Activated naive CD4-positive, alpha-beta T cell treated with anti-CD3 and anti-CD28 coated beads for 36 hours (primary cell): ENCODE results near the gene OSBPL8. TPM values are rescaled to one million over a fixed set of nuclear protein-coding genes. Genes with fewer than 3 reads are reported as not detected.
A peak's percentile ranks its signal among the peaks of the same experiment; 100 is the strongest.

ENCODE experiments used
- CTCF ChIA-PET: fragments of 350-600 bp; sonication (Branson Sonifier 250); formaldehyde crosslinking; loops from one replicate; lab custom pipeline; 2021; ENCODE audit warnings: antibody characterized with exemption; lab: Charles Lee
- DNase-seq: peaks from one replicate; pipeline ENCODE4 v3.0.0-alpha.2; 2020
- H3K27ac Mint-ChIP-seq: one replicate; pipeline ENCODE4 v1.8.0; 2021; ENCODE audit warnings: mild to moderate bottlenecking, mixed read lengths
- H3K27me3 Mint-ChIP-seq: one replicate; pipeline ENCODE4 v1.8.0; 2021; ENCODE audit warnings: low read depth, mixed read lengths
- H3K36me3 Mint-ChIP-seq: one replicate; pipeline ENCODE4 v1.8.0; 2021; ENCODE audit warnings: low read depth, mixed read lengths
- H3K4me1 Mint-ChIP-seq: one replicate; pipeline ENCODE4 v1.8.0; 2021; ENCODE audit warnings: low read depth, mixed read lengths
- H3K4me3 Mint-ChIP-seq: one replicate; pipeline ENCODE4 v1.8.0; 2021; ENCODE audit warnings: mild to moderate bottlenecking, moderate library complexity, mixed read lengths
- H3K9me3 Mint-ChIP-seq: one replicate; pipeline ENCODE4 v1.8.0; 2021; ENCODE audit warnings: mixed read lengths
- intact Hi-C: fragments of 100-400 bp; cut with micrococcal nuclease; formaldehyde crosslinking; loops from one replicate; pipeline ENCODE4 v1.15.1; 2023
- total RNA-seq, 2 experiments: library from RNA; stranded (reverse); gene quantifications; one replicate each; pipeline ENCODE4 v1.2.3, GENCODE V29; 2021

OSBPL8 gene, protein sequence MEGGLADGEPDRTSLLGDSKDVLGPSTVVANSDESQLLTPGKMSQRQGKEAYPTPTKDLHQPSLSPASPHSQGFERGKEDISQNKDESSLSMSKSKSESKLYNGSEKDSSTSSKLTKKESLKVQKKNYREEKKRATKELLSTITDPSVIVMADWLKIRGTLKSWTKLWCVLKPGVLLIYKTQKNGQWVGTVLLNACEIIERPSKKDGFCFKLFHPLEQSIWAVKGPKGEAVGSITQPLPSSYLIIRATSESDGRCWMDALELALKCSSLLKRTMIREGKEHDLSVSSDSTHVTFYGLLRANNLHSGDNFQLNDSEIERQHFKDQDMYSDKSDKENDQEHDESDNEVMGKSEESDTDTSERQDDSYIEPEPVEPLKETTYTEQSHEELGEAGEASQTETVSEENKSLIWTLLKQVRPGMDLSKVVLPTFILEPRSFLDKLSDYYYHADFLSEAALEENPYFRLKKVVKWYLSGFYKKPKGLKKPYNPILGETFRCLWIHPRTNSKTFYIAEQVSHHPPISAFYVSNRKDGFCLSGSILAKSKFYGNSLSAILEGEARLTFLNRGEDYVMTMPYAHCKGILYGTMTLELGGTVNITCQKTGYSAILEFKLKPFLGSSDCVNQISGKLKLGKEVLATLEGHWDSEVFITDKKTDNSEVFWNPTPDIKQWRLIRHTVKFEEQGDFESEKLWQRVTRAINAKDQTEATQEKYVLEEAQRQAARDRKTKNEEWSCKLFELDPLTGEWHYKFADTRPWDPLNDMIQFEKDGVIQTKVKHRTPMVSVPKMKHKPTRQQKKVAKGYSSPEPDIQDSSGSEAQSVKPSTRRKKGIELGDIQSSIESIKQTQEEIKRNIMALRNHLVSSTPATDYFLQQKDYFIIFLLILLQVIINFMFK
- total RNA-seq, result 10 to 100 TPM; 56.8 to 63.7 TPM

DNA sequence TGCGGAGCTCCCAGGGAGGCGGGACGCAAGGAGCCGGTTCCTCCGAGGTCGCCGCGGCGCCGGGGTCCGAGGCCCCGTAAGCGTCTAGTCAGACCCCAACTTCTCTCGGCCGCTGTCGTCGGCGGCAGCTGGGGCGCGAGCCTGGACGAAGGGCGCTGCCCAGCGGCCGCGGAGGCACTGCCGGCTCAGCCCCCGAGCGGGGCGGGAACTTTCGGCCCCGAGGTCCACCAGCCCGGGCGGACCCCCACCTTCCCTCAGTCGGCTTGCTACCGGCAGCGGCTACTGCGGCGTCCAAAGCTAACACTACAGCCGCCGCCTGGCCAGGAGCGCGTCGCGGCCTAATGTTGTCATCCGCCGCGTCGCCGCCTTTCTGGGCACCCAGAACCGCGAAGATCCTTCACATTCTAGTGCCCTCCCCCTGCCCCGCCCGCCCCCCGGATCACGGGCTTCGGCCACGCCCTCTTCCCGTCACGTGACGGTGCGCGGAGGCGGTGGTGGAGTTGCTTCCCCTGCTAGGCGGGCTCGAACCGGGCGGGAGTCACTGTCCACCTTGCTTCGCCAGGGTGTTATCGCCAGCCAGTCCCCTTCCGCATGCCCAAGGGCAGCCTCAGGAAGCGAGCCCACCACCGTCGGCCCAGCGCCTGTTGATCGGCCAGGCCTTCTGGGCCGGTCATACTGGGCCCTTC is at the start of gene OSBPL8:
OSBPL8 (minus strand) TSS at position 372 of the 686 bp plus-strand sequence. CDS start 72,220 bp downstream, outside the sequence.
- DNase-seq, result peak; percentile 96
- peak within 1 kb of the TSS; percentile 96 for H3K27ac Mint-ChIP-seq
- CTCF ChIA-PET, result interaction anchor here (0.6 kb wide), 1 partner anchor 404 kb away, joined by 3 read pairs; no protein-coding TSS in a partner anchor
- no peaks in the 10 kb centered on the region for H3K9me3 Mint-ChIP-seq
- H3K36me3 Mint-ChIP-seq, result no peaks in the 10 kb centered on the region
- H3K4me1 Mint-ChIP-seq, result peaks cover 34% of the 10 kb centered on the region
- peak within 1 kb of the TSS; percentile 92 for H3K4me3 Mint-ChIP-seq
- intact Hi-C loops, result loop anchor here (1.0 to 10.0 kb wide), 11 partner anchors 41 to 1225 kb away; partner anchors contain the start of genes BBS10, CAPS2, GLIPR1L1 and GLIPR1L2
- no peaks in the 10 kb centered on the region for H3K27me3 Mint-ChIP-seq

DNA sequence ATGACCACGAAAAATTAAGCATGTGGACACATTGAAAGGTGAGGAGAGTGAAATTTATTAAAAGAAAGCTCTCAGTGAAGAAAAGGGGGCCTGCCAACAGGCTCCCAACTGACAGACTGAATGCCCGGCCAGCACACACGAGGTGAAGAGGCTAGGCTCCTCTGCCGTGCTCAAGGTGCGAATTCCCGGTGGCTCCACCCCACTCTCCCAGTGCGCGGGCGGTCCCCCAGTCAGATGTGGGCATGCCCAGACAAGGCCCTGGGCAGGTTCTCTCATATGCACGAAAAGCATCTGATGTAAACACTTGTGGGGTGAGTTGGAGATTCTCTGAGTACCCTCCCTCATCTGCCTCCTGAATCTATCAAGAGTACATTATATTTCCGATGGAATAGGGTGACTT is 48.5 kb upstream of the OSBPL8 start:
- Mint-ChIP-seq H3K4me1 (no peaks in the 10 kb centered on the region), H3K4me3 (no peak overlapping the region), H3K27ac (no peak overlapping the region), H3K9me3 (no peaks in the 10 kb centered on the region), H3K36me3 (no peaks in the 10 kb centered on the region), H3K27me3 (no peaks in the 10 kb centered on the region)
- CTCF ChIA-PET, result no interaction called here
- DNase-seq, result no peak
- intact Hi-C loops, result no loop called here

DNA sequence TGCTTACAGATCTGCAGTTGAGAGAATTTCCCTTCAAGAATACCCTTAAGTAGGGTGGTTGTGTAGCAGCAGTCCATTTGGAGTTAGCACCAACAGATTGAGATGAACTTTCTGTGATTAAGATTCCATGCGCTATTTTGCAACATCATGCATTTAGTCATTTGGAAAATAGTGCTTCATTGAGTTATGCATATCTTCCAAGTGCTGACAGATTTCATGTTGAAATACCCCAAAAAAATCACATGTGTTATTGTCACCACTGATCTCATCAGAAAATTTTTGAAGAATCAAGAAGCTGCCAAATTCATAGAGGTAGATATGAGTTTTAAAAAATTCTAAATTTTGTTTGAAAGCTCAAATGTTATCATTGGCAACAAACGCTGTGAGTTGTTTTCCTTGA is 35.5 kb upstream of the OSBPL8 start:
- intact Hi-C loops, result no loop called here
- H3K36me3 Mint-ChIP-seq, result no peaks in the 10 kb centered on the region
- H3K27ac Mint-ChIP-seq, result no peak overlapping the region
- no peak for DNase-seq
- H3K9me3 Mint-ChIP-seq, result no peaks in the 10 kb centered on the region
- no peak overlapping the region for H3K4me3 Mint-ChIP-seq
- CTCF ChIA-PET, result interaction anchor here (0.5 to 0.6 kb wide), 2 partner anchors 14 to 128 kb away, joined by 3 read pairs; no protein-coding TSS in a partner anchor
- H3K27me3 Mint-ChIP-seq, result no peaks in the 10 kb centered on the region
- no peaks in the 10 kb centered on the region for H3K4me1 Mint-ChIP-seq

DNA sequence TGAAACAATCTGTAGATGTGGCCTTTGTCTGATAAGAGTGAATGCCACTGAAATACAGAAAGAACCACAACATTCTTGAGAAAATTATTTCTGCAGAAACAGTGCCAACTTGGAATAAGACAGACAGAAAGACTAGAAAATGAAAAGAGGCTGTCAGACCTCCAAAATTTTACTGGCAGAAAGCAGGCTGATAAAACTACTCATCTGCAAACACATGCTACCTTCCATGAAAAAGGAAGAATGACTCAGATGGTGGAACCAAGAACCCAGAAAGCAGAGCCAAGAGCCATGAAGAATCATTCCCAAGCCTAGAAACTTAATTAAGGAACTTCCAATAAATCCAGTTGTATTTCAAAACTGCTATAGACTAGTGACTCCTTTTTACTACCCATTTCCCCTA is 31.9 kb upstream of the OSBPL8 start:
- Mint-ChIP-seq H3K36me3 (no peaks in the 10 kb centered on the region), H3K27ac (no peak overlapping the region), H3K27me3 (no peaks in the 10 kb centered on the region), H3K9me3 (no peaks in the 10 kb centered on the region), H3K4me3 (no peak overlapping the region), H3K4me1 (no peaks in the 10 kb centered on the region)
- intact Hi-C loops, result no loop called here
- CTCF ChIA-PET, result interaction anchor here (0.9 kb wide), 1 partner anchor 20 kb away, joined by 3 read pairs; no protein-coding TSS in a partner anchor
- no peak for DNase-seq

DNA sequence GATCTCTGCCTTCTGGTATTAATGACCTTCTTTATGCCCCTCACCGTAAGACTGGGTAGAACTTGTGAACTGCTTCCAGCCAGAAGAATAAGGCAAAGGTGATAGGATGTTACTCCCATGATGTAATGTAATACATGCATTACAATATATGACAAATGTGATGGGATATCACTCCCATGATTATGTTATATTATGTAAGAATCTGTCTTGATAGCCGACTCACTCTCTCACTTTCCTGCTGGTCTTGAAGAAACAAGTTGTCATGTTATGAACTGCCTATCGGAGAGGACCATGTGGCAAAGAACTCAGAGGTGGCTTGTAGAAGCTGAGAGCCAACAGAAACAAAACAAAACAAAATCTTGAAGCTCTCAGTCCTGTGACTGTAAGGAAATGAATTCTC is 30.6 kb upstream of the OSBPL8 start:
- no peaks in the 10 kb centered on the region for H3K27me3 Mint-ChIP-seq
- no peaks in the 10 kb centered on the region for H3K36me3 Mint-ChIP-seq
- DNase-seq, result no peak

DNA sequence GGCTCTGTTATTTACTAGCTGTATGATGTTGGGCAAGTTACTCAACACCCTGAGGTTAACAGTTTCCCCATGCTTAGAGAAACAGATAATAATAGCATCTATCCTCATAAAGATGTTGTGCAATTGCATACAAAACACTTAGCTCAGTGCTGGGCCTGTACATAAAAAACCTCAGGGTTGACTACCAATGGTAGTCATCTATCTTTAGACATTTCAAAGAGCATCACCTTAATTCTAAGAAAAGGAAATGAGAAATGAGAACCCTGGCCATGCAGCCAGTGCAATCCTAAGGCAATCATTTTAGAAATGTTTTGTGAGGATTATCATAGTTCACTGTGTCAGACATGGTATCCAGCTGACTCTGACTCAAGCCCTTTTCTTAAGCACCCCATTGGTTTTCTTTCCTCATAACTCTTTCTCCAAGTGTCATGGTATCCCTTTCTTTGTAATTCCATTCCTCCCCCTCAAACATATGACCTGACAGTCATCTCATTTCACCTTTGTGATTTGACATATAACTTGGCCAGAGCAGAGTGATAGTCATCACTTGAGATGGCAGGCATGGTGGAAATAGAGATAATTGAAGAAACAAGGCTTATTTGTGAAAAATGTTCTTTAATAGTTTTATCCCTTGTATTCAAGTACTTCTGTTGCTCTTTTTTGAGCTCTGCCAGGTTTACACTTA is 29.5 kb upstream of the OSBPL8 start:
- H3K27ac Mint-ChIP-seq, result no peak overlapping the region

More for the DNA sequence above, 30.6 kb upstream of the OSBPL8 start:
- H3K9me3 Mint-ChIP-seq, result no peaks in the 10 kb centered on the region
- intact Hi-C loops, result no loop called here
- H3K27ac Mint-ChIP-seq, result no peak overlapping the region
- no peaks in the 10 kb centered on the region for H3K4me1 Mint-ChIP-seq
- CTCF ChIA-PET, result no interaction called here
- H3K4me3 Mint-ChIP-seq, result no peak overlapping the region

DNA sequence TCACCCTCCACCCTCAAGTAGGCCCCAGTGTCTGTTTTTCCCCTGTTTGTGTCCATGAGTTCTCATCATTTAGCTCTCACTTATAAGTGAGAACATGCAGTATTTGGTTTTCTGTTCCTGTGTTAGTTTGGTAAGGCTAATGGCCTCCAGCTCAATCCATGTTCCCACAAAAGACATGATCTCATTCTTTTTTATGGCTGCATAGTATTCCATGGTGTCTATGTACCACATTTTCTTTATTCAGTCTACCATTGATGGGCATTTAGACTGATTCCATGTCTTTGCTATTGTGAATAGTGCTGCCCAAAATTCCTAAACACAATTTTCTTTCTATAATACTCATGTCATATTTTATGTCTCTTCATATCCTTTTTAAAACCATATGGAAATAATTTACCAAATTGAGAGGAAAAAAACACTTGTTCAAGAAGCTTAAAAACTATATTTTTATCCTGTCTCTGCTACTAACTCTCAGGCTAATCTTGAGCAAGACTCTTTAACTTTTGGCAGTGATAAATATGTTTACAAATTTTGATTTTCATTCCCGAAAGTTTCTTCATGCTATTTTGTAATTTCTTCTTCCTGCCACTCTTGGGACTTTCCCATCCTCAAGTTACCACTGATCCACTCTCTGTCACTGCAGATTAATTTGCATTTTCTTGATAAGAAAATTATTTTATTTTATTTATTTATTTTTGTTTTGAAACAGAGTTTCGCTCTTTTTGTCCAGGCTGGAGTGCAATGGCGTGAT is 28.0 kb upstream of the OSBPL8 start:
- Mint-ChIP-seq H3K36me3 (no peaks in the 10 kb centered on the region), H3K27ac (no peak overlapping the region), H3K9me3 (no peaks in the 10 kb centered on the region), H3K4me1 (no peaks in the 10 kb centered on the region), H3K4me3 (no peak overlapping the region), H3K27me3 (no peaks in the 10 kb centered on the region)
- CTCF ChIA-PET, result interaction anchor here (0.8 to 3.0 kb wide), 7 partner anchors 11 to 207 kb away, joined by 3 to 19 read pairs (median 4); no protein-coding TSS in a partner anchor
- intact Hi-C loops, result loop anchor here (2.0 kb wide), 3 partner anchors 131 to 1061 kb away; partner anchors contain the start of gene NAP1L1
- no peak for DNase-seq

More for the DNA sequence above, 29.5 kb upstream of the OSBPL8 start:
- H3K36me3 Mint-ChIP-seq, result no peaks in the 10 kb centered on the region
- no peak for DNase-seq
- CTCF ChIA-PET, result interaction anchor here (0.6 to 3.0 kb wide), 4 partner anchors 10 to 384 kb away, joined by 3 to 19 read pairs (median 6); no protein-coding TSS in a partner anchor
- intact Hi-C loops, result no loop called here
- H3K4me1 Mint-ChIP-seq, result no peaks in the 10 kb centered on the region
- H3K27me3 Mint-ChIP-seq, result no peaks in the 10 kb centered on the region
- no peaks in the 10 kb centered on the region for H3K9me3 Mint-ChIP-seq
- no peak overlapping the region for H3K4me3 Mint-ChIP-seq

DNA sequence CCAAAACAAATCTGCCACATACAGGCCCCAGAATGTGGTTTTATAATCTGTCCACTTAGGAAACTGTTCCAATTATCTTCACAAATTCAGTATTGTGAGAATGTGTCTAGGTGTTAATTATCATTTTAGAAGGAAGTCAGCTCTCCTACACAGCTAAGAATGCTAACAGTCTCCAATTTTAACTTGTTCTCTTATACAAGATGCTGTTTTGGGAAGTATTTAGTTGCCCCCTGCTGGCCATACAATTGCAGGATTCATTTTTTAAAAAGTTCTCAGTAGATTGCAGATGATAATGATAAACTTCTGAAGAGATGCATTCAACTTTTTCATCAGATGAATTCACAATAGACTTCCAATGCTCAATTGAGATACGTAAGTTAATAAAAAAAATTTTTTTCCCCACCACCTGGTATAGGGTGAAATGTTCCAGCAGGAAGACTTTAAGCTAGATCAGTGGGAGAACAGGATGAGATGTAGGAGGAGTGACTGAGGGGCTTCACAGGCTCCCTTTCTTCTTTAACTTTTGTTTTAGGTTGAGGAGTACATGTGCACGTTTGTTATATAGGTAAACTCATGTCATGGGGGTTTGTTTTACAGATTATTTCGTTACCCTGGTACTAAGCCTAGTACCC is 27.3 kb upstream of the OSBPL8 start:
- H3K4me3 Mint-ChIP-seq, result no peak overlapping the region
- H3K27ac Mint-ChIP-seq, result no peak overlapping the region
- intact Hi-C loops, result loop anchor here (1.0 to 2.0 kb wide), 4 partner anchors 130 to 1060 kb away; partner anchors contain the start of genes BBS10 and NAP1L1
- H3K4me1 Mint-ChIP-seq, result no peaks in the 10 kb centered on the region
- no peaks in the 10 kb centered on the region for H3K9me3 Mint-ChIP-seq
- no peaks in the 10 kb centered on the region for H3K36me3 Mint-ChIP-seq
- DNase-seq, result peak; percentile 56
- H3K27me3 Mint-ChIP-seq, result no peaks in the 10 kb centered on the region
- CTCF ChIA-PET, result interaction anchor here (0.7 to 3.0 kb wide), 18 partner anchors 13 to 1103 kb away, joined by 3 to 19 read pairs (median 4); partner anchors contain the start of gene BBS10

DNA sequence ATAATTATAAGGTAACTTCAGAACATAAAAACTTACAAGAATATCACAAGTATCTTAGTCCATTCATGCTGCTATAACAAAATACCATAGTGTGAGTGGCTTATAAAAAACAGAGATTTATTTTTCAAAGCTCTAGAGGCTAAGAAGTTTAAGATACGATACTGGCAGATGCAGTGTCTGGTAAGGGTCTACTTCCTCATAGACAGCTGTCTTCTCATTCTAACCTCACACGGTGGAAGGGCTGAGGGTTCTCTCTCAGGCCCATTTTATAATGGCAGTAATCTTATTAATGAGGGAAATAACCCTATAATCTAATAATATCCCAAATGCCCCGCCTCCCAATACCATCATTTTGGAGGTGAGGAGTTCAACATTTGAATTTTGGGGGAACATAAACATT is 23.7 kb upstream of the OSBPL8 start:
- no peaks in the 10 kb centered on the region for H3K27me3 Mint-ChIP-seq
- no peaks in the 10 kb centered on the region for H3K4me1 Mint-ChIP-seq
- no peak overlapping the region for H3K27ac Mint-ChIP-seq

DNA sequence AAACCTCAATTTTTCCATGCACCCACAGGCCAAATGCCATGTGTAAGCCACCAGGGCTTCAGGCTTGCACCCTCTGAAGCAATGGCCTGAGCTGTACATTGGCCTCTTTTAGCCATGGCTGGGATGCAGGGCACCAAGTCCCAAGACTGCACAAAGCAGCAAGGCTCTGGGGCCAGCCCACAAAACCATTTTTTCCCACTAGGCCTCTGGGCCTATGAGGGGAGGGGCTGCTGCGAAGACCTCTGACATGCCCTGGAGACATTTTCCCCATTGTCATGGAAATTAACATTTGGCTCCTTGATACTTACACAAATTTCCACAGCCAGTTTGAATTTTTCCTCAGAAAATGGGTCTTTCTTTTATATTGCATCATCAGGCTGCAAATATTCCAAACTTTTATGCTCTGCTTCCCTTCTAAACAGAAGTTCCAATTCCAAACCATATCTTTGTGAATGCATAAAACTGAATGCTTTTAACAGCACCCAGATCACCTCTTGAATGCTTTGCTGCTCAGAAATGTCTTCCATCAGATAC is 14.3 kb upstream of the OSBPL8 start:
- no peak overlapping the region for H3K4me3 Mint-ChIP-seq
- CTCF ChIA-PET, result no interaction called here
- peaks cover 6% of the 10 kb centered on the region for H3K4me1 Mint-ChIP-seq
- DNase-seq, result no peak
- H3K27me3 Mint-ChIP-seq, result no peaks in the 10 kb centered on the region
- H3K27ac Mint-ChIP-seq, result no peak overlapping the region
- peaks cover 4% of the 10 kb centered on the region for H3K36me3 Mint-ChIP-seq
- intact Hi-C loops, result no loop called here
- peaks cover 4% of the 10 kb centered on the region for H3K9me3 Mint-ChIP-seq

More for the DNA sequence above, 23.7 kb upstream of the OSBPL8 start:
- Mint-ChIP-seq H3K36me3 (no peaks in the 10 kb centered on the region), H3K9me3 (no peaks in the 10 kb centered on the region), H3K4me3 (no peak overlapping the region)
- CTCF ChIA-PET, result no interaction called here
- intact Hi-C loops, result no loop called here
- no peak for DNase-seq
